Right ventricle myocardium superior (tissue), 1 donor: Measurements from ENCODE around the gene SCLY. TPM values are rescaled to one million over a fixed set of nuclear protein-coding genes. Genes with fewer than 3 reads are reported as not detected.
A peak's percentile ranks its signal among the peaks of the same experiment; 100 is the strongest.

Experiments used
- ATAC-seq: fragments of 200-7000 bp; cut with Tn5 transposase; one replicate; pipeline ENCODE4 v1.9.1; 2020; ENCODE audit warnings: mild to moderate bottlenecking; ENCODE audit not compliant: poor library complexity
- DNase-seq: peaks from one replicate; pipeline ENCODE4 v3.0.0-alpha.2; 2020
- intact Hi-C: fragments of 100-400 bp; cut with DNase I; formaldehyde crosslinking; loops from one replicate; pipeline ENCODE4 v1.11.2; 2022
- total RNA-seq: library from RNA; stranded (reverse); fragmentation: NEBNext Ultra II Directional; extraction: Animal tissue kit (Norgen Biotek cat#: 25700); gene quantifications from one replicate; pipeline ENCODE4 v1.2.1, GENCODE V29; 2021
- donor health status: DM: no; HTN: yes; CAD: no; lungs with severe emphysema.

Gene SCLY
- total RNA-seq, 1 donor from 2014 or later, result 8.6 TPM

DNA sequence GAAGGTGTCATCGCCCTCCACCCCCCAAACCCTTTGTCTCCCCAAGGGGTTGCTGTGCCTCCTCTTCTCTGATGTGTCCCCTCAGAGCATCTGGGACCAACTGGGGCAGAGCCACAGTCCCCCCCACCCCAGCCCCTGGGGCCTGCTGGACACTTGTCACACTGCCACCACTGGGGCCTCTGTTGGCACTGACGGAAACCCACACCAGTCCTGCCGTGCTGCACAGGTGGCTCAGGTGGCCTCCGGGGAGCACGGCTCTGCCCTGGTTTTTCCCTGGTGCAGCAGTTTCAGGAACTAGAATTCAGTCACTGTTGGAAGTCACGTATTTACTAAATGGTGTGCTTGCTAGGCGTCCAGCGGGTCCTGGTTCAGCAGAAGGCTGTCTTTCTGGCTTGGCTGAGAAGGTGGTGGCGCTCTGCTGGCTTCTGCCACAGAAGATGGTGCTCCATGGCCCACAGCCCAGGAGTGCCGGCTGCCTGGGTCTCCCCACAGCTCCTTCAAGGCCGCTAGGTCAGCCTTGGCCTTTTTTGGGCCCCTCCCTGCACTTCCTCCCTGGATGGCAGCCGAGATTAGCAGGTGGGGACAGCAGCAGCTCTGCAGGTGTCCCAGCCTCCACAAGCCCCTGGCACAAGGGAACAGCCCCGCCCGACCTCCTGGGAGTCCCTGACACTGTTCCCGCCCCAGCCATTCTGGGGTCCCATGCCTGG is 59.1 kb downstream of the SCLY start:
- intact Hi-C loops, result no loop called here
- DNase-seq, result peak; percentile 29
- ATAC-seq, result peak; percentile 11

DNA sequence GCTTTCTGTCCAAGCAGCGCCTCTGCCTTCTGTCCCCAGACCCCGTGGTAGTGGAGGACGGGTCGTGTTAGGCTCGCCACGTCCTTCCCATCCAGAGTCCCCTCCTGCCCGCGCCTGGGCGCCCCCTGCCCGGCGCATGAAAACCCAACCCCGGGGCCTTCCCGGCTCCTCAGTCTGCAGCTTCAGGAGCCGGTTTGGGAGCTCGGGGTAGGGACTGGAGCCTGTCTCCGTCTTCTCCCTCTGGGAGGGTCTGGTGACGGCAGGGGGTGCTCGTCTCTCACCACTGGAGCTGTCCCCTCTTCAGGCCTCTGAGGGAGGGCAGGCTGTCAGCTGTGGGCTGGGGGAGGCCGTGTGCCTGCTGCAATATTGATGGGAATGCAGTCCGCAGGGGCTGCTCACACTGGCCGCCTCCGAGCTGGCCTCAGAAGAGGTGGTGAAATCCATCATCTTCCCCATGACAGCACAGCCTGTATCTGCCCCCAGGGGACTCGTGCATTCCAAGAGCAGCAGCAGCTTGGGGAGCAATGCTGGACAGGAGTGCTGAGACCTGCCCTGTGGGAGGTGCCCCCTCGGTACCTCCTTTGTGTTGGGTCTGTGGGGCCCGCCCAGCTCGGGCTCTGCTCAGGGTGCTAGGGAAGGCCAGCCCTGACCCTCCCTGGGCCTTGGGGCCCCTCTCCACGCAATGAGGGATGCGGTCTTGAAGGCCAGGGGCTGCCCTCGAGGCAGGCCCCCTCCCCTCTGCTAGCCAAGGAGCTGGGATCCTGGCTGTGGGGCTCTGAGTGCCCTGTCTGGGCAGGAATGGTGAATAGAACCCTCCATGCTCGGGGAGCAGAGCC is 59.9 kb downstream of the SCLY start:
- intact Hi-C loops, result no loop called here
- peak; percentile 49 for DNase-seq
- peak; percentile 69 for ATAC-seq

- no peak for ATAC-seq
- intact Hi-C loops, result no loop called here
- peak; percentile 37 for DNase-seq
Observed at GRCh38 chr2:238121511-238122286, 60.9 kb downstream of the SCLY start.

- intact Hi-C loops, result no loop called here
- ATAC-seq (no peak), DNase-seq (peak; percentile 35)
Observed at GRCh38 chr2:238122287-238123217, 61.8 kb downstream of the SCLY start.

DNA sequence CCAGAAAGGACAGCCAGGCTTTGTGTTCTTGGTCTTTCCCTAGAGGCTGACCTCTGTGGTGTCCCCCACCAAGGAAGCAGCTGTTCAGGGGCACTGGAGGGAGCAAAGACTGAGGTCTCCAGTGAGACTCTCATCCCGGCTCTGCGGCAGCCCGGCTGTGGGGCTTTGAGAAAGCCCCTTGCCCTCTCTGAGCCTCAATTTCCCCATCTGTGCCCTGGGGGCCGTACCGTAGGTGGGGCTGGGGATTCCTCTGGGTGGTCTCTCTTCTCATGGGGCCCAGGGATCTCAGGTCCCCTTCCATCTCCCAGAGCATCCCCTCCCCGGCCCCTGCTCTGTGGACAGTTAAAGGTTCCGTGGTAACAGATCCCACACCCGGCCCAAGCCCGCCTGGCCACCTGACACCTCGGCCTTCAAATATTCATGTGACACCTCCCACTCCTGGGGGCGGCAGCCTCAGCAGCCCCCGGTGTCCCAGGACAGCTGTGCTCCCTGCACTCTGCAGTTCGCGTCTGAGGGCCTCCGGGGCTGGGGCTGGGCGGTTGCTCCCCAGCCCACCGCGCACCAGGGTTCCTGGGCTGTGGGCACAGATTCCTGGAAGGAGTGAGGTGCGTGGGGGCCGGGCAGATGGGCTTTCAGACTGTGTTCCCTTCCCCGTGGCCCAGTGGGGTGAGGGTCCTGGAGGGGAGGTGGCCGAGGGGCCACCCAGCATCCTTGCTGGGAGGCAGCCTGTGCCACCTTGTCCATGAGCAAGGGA is 62.6 kb downstream of the SCLY start:
- ATAC-seq (no peak), DNase-seq (peak; percentile 26)
- intact Hi-C loops, result no loop called here

DNA sequence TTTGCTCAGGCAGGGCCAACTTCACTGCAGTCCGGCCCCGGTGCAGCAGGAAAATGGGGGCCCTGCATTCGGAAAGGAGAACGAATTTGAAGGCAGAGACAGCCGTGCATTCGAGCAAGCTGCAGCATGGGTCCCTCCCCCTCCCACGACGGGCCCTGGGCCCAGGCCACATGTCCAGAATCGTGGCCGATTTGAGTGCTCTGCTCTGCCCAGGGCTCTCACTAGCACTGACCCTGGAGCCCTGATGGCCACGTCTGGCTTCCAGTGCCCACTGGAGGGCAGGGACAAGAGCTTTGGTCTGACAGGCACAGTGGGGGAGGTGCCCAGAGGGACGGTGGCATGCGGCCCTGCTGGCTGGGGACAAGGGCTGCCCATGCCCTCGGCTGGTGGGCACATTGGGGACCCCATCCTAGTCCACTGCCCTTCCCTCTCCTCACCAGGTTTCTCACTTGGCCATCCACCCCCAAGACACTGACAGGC is 63.2 kb downstream of the SCLY start:
- DNase-seq (peak; percentile 17), ATAC-seq (no peak)
- intact Hi-C loops, result no loop called here

DNA sequence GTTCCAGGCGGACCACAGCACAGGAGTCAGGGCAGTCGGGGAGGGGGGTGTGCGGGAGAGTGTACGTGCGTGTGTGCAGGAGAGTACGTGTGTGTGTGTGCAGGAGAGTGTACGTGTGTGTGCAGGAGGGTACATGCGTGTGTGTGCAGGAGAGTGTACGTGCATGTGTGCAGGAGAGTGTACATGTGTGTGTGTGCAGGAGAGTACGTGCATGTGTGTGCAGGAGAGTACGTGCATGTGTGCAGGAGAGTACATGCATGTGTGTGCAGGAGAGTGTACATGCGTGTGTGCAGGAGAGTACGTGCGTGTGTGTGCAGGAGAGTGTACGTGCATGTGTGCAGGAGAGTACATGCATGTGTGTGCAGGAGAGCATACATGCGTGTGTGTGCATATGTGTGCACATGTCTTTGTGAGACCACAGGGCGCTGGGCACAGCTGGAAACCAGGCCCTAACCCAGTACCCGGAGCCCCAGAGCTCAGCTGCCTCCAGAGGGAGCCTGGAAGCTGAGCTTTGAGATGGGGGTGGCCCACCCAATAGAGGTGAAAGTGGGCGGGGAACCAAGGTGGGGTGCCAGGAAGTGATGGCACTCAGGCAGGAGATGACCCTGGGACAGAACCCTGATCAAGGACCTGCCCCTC is 63.8 kb downstream of the SCLY start:
- intact Hi-C loops, result no loop called here
- ATAC-seq, result no peak
- peak; percentile 31 for DNase-seq

DNA sequence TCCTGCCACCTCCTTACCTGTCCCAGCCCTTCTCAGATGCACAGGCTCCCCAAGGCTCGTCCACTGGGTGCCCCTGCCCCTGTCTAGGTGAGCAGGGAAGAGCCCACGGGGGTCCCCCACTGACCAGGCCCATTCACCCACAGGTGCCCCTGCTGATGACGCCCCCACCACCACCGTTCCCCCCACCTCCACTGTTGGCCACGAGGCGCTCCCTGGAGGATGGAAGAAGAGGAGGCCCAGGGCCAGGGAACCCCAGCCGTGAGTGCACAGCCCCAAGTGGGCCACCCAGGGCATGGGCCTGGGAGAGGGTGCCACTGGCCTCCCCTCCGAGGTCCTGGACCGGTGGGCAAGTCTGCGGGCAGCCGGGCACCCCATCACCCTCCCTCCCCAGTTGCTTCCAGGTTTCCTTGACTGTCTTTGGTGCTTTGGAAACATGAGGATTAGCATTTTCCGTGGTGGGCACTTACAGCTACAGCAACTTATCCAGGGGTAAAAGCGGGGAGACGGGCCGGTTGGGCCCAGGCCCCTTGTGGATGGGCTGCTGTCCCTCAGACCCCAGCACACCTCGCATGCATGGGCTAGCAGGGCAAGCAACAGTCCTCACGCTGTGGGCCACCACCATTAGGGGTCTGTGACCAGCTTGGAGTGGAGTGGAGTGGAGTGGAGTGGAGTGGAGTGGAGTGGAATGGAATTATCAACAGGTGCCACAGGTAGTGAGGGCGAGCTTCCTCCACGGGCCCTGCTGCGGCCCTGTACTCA is 64.5 kb downstream of the SCLY start:
- intact Hi-C loops, result no loop called here
- peak; percentile 35 for DNase-seq
- no peak for ATAC-seq

DNA sequence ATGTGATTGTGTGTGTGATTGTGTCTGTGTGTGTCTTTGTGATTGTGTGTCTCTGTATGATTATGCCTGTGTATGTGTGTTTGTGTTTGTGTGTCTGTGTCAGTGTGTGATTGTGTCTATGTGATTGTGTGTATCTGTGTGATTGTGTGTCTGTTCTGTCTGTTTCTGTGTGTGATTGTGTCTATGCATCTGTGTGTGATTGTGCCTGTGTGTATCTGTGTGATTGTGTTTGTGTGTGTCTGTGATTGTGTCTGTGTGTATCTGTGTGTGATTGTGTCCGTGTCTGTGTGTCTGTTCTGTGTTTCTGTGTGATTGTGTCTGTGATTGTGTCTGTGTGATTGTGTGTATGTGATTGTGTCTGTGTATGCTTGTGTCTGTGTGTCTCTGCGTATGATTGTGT is 65.5 kb downstream of the SCLY start:
- intact Hi-C loops, result no loop called here
- DNase-seq, result no peak
- no peak for ATAC-seq

DNA sequence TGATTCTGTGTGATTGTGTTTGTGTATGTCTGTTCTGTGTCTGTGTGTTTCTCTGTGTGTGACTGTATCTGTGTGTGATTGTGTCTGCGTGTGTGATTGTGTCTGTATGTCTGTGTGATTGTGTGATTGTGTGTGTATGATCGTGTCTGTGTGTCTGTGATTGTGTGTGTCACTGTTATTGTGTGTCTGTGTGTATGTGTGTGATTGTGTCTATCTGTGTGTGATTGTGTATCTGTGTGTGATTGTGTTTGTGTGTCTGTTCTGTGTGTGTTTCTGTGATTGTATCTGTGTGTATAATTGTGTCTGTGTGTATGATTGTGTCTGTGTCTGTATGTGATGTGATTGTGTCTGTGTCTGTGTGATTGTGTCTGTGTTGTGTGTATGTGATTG is 66.0 kb downstream of the SCLY start:
- ATAC-seq, result no peak
- intact Hi-C loops, result no loop called here
- DNase-seq, result no peak

- ATAC-seq, result peak; percentile 62
- DNase-seq, result peak; percentile 46
- intact Hi-C loops, result no loop called here
Observed at GRCh38 chr2:238127165-238128060, 66.6 kb downstream of the SCLY start.

- DNase-seq (peak; percentile 35), ATAC-seq (no peak)
- intact Hi-C loops, result no loop called here
Observed at GRCh38 chr2:238128061-238128440, 67.2 kb downstream of the SCLY start.

- DNase-seq (peak; percentile 32), ATAC-seq (no peak)
- intact Hi-C loops, result no loop called here
Observed at GRCh38 chr2:238128534-238129001, 67.8 kb downstream of the SCLY start.

DNA sequence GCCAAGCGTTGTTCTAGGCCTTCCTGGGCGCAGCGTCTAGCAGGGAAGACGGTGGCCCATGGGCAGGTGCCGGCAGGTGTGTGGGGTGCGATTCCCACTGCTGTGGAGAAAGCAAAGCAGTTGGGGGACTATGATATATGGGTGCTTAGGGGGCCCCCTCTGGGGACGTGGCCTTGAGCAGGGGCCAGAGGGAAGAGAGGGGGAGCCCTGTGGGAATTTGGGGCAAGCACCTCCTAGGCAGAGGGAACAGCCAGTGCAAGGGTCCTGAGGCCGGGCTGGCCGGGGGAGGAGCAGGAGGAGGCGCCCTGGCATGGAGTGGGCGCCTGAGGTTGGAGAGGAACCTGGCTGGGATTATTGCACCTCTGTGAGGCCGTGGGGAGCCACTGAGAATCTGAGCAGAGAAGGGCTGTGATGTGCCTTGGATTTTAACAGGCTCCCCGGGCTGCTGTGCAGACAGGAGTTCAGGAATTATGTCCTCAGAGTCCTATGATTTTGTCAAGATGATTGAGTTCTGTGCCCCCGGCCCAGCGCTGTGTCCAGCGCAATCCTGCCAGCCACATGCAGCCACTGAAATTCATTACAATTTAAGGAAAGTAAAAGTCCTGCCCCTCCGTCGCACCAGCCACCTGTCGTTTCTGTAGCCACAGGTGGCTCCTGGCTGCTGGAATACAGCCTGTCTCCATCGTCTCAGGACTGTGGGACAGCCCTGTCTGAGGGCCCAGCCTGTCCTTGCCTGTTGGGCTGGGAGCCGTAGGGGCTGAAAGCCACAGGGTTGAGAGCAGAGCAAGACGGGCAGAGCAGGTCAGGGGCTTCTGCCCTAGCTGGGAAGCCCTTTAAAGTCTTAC is 68.6 kb downstream of the SCLY start:
- intact Hi-C loops, result no loop called here
- peak; percentile 27 for DNase-seq
- no peak for ATAC-seq
